ENCODE measurements around the gene ARID5B.

DNA sequence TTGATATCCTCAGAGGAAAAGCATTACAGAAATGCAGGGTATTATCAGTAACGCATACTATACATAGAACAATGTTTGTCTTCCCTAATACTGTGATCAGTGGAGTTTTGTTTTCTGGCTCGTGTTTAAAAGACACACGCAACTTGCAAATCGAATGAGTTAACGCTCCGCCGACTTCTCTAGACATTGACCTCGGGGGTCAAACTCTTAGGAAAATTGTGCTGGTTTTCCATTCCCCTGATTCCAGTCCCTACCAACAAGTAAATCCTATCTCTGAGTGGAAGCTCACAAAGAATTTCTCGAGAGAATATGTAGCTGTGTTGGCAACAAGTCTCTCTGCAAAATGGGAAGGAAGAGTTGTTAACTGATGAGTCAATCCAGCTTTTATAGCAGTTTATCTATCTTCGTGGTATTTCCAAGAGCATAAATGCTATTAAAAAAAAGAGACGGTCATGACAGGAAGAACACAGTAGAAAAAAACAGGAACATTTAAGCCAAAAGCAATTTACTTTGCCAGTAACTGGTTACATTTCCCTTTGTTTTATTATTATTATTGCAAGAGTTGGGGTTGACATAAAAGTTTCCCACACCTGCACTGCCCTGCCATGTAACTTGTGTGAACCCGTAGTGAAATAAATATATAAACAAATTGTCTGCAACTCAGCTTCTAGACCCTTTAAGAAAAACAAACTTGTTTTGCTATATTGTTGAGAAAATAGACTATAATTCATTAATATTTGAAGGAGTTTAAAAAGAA lies 144.4 kb downstream of the ARID5B start:
- TF ChIP-seq ARNT (IDR thresholded peaks at IDR 0.05): no peak
- TF ChIP-seq SUZ12 (IDR thresholded peaks at IDR 0.05): no peak
- TF ChIP-seq BHLHE40 (IDR thresholded peaks at IDR 0.05; ENCODE audit: borderline replicate concordance): no peak

Measured in HEK293T (cell line).